GM19468 (cell line): ENCODE data around the gene CGN.

Experiments
- ATAC-seq: cut with Tn5 transposase; IDR thresholded peaks from one replicate; pipeline ENCODE4 v1.9.1; 2021; ENCODE audit warnings: mild to moderate bottlenecking, moderate library complexity, moderate number of reproducible peaks; ENCODE audit not compliant: unreplicated experiment; ENCODE audit errors: extremely low read depth

The CGN gene

DNA sequence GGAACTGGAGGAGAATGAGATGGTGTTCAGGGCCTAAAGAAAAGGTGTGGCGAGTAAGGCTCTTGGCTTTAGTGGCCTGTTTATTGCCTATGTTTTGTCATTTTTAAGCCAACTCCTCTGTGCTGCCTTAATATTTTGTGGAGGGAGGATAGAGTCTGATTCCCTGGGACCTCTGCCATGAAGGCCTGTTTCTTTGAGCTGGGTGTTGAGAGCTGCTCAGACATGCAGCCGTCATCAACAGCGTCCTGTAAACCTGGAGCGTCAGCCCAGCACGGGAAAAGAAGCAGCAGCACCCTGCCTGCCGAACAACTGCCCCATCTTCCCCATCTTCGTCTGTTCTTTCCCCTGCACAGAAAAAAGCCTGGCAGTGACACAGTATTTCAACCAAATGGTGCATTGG, 73.6 kb downstream of the CGN start:
- ATAC-seq = no peak

DNA sequence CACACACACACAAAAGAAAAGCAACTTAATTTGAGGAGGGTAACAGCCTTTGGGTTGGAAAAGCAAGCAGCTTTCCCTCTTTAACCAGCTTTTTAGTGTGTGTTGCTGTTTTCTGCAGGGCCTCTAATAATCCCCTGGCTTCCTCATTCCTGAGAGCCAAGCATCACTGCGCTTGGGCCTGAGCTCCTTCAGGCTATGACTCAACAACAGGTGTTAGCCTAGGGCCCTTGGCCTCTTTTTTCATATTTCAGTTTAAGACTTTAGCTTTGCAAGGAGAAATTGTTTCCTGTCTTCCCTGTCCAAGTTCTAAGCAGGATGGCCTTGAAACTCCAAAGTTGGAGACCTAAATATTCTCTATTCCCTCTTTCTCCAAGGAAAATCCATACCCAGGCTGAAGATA, 74.4 kb downstream of the CGN start:
- no peak for ATAC-seq
